C4-2B (cell line): ENCODE measurements around the gene GARS1.

Experiments used
- ZFX ChIP-seq: fragments of 450-650 bp; IDR thresholded peaks from 2 replicates; pipeline ENCODE4 v1.6.1; 2017
- TF ChIP-seq, protein P1 (sequence below): fragments of 450-650 bp; conservative IDR thresholded peaks from 2 replicates; pipeline ENCODE4 v1.5.1; 2017; ENCODE audit warnings: mild to moderate bottlenecking

- TF ChIP-seq, protein P1, sequence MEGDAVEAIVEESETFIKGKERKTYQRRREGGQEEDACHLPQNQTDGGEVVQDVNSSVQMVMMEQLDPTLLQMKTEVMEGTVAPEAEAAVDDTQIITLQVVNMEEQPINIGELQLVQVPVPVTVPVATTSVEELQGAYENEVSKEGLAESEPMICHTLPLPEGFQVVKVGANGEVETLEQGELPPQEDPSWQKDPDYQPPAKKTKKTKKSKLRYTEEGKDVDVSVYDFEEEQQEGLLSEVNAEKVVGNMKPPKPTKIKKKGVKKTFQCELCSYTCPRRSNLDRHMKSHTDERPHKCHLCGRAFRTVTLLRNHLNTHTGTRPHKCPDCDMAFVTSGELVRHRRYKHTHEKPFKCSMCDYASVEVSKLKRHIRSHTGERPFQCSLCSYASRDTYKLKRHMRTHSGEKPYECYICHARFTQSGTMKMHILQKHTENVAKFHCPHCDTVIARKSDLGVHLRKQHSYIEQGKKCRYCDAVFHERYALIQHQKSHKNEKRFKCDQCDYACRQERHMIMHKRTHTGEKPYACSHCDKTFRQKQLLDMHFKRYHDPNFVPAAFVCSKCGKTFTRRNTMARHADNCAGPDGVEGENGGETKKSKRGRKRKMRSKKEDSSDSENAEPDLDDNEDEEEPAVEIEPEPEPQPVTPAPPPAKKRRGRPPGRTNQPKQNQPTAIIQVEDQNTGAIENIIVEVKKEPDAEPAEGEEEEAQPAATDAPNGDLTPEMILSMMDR, result no peak
- TF ChIP-seq ZFX, result no peak
These were observed 48.1 kb upstream of the GARS1 start for GRCh38 chr7:30546596-30546995.
